GM12872 (cell line): ENCODE measurements around the gene NANOS1.

ENCODE experiments used
- TF ChIP-seq, protein P1 (sequence below): IDR thresholded peaks from 3 replicates; pipeline ENCODE4 v1.5.1; 2011; ENCODE audit warnings: low read depth, mild to moderate bottlenecking, low read length, moderate library complexity; ENCODE audit not compliant: insufficient read depth

NANOS1 gene

DNA sequence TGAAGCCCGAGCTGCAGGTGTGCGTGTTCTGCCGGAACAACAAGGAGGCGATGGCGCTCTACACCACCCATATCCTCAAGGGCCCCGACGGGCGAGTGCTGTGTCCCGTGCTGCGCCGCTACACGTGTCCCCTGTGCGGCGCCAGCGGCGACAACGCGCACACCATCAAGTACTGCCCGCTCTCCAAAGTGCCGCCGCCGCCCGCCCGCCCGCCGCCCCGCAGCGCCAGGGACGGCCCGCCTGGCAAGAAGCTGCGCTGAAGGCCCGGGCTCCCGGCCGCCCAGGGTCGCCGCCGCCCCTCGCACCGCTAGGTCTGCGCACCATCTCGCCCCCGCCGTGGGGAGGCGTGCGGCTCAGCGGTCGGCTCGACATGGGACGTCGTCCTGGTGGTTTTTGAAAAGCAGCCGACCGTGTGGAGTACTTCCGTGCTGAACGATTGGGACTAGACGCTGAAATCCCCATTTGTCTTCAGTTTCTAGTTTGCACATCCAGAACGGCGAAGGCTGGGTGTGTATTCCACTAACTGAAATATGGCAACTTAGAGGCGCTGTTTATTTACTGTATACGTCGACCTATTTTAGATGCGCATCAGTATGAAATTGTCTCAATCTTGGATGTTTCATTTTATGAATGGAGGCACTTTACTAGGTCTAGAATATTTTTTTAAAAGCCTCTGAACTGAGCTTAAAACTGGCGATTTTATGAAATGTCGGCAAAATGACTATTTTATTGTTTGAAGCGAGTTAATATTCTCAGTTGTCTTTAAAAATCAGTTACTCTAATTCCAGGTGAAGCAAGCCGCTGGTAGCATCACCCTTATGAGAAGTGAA is 1.1 kb downstream of the NANOS1 start:
- TF ChIP-seq, protein P1, sequence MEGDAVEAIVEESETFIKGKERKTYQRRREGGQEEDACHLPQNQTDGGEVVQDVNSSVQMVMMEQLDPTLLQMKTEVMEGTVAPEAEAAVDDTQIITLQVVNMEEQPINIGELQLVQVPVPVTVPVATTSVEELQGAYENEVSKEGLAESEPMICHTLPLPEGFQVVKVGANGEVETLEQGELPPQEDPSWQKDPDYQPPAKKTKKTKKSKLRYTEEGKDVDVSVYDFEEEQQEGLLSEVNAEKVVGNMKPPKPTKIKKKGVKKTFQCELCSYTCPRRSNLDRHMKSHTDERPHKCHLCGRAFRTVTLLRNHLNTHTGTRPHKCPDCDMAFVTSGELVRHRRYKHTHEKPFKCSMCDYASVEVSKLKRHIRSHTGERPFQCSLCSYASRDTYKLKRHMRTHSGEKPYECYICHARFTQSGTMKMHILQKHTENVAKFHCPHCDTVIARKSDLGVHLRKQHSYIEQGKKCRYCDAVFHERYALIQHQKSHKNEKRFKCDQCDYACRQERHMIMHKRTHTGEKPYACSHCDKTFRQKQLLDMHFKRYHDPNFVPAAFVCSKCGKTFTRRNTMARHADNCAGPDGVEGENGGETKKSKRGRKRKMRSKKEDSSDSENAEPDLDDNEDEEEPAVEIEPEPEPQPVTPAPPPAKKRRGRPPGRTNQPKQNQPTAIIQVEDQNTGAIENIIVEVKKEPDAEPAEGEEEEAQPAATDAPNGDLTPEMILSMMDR: no peak

DNA sequence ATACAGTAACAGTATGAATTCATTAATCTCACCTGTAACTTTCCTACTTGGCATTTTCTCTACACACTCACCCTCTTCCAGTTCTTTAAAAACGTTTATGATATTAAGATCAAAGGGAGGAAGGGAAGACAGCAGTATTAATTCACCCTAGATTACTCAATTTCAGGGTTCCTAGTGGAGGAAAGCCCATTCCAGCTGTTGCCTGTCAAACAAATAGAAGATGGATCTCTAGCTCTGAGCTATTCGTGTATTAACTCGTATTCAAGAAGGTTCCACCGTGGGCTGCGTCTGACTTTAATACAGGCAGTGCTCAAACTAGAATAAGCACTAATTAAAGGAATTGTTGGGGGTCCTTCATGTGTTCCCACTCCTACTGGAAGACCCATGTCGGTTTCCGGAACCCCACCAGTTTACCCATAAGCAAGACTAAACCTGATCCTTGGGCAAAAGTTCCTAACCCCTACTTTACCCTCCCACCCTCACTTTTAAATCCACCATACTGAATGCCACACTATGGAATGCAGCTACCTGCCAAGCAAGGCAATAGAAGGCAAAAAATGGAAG is 2.1 kb downstream of the NANOS1 start:
- TF ChIP-seq, protein P1: no peak

DNA sequence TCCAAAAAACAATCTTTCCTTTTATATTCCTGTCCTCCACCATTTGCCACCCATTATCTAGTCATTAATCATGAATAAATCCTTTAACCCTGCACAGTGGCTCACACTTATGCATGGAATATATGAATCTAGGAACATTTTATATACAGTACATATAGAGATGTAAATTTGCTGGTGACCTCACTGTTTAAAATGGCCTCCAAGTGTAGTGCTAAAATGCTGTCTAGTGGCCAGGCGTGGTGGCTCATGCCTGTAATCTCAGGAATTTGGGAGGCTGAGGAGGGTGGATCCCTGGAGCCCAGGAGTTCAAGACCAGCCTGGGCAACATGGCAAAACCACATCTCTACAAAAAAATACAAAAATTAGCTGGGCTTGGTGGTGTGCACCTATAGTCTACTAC is 9.6 kb downstream of the NANOS1 start:
- TF ChIP-seq, protein P1: no peak

DNA sequence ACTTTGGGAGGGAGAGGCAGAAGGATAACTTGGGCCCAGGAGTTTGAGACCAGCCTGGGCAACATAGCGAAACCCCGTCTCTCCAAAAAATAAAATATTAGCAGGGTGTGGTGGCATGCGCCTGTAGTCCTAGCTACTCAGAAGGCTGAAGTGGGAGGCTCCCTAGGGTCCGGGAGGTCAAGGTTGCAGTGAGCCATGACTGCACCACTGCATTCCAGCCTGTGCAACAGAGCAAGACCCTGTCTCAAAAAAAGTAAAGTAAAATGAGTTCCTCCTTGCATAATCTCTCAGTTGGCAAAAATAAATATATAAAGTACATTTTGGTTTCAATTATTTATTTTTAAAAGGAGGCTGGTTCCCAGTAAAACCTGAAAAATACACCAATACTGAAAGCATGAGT is 11.8 kb downstream of the NANOS1 start:
- TF ChIP-seq, protein P1: no peak

DNA sequence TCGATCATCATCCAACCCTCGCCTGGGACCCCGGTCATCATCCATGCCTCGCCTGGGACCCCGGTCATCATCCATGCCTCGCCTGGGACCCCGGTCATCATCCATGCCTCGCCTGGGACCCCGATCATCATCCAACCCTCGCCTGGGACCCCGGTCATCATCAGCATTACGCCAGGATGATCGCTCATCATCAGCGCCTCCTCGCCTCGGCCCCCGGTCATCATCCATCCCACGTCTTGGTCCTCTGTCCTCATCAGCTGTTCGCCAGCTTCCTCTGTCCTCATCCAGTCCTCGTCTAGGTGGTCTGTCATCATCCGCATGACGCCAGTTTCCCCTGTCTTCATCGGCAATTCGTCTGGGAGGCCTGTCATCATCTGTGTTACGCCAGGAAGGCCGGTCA is 12.7 kb downstream of the NANOS1 start:
- TF ChIP-seq, protein P1: no peak

DNA sequence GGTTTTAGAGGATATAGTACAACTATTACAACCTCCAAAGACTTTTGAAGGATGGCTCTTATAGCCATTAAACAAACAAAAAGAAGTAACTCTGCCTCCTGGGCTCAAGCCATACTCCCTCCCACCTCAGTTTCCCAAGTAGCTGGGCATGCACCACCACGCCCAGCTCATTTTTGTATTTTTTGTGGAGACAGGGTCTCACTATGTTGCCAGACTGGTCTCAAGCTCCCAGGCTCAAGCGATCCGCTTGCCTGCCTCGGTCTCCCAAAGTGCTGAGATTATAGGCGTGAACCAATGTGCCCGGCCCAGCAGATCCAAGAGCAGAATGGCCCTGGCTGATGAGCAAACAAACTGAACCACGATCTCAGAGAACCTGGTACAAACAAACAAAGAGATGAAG is 16.0 kb downstream of the NANOS1 start:
- TF ChIP-seq, protein P1: no peak

DNA sequence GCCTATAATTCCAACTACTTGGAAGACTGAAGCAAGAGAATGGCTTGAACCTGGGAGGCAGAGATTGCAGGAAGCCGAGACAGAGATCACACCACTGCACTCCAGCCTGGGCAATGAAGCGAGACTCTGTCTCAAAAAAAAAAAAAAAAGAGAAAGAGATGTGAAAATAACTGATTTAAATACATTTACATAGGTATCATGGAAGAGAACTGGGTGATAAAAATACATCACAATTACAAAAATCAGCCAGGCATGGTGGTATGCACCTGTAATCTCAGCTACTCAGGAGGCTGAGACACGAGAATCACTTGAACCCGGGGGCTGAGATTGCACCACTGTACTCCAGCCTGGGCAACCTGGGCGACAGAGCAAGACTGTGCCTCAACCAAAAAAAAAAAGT is 19.8 kb downstream of the NANOS1 start:
- TF ChIP-seq, protein P1: no peak
